GM18868 (cell line): ENCODE measurements around the gene MRPL10.
A peak's percentile ranks its signal among the peaks of the same experiment; 100 is the strongest.

Source experiments
- ATAC-seq: cut with Tn5 transposase; IDR thresholded peaks from one replicate; pipeline ENCODE4 v1.9.1; 2021; ENCODE audit warnings: mild to moderate bottlenecking, moderate library complexity; ENCODE audit not compliant: unreplicated experiment

Gene MRPL10

GRCh38 chr17:47831003-47831933 is at the start of gene MRPL10, which contains the start of gene LRRC46:
Gene MRPL10, minus strand, starts transcription at chr17:47831541. Its CDS starts 30 bp downstream, at chr17:47831511.
Gene LRRC46, plus strand, starts transcription at chr17:47831670. Its CDS starts 320 bp downstream, at chr17:47831990.
- ATAC-seq, result peak; percentile 85

GRCh38 chr17:47879776-47880454 is 48.6 kb upstream of the MRPL10 start:
- ATAC-seq, result no peak

GRCh38 chr17:47879028-47879585 is 47.8 kb upstream of the MRPL10 start:
- no peak for ATAC-seq

DNA sequence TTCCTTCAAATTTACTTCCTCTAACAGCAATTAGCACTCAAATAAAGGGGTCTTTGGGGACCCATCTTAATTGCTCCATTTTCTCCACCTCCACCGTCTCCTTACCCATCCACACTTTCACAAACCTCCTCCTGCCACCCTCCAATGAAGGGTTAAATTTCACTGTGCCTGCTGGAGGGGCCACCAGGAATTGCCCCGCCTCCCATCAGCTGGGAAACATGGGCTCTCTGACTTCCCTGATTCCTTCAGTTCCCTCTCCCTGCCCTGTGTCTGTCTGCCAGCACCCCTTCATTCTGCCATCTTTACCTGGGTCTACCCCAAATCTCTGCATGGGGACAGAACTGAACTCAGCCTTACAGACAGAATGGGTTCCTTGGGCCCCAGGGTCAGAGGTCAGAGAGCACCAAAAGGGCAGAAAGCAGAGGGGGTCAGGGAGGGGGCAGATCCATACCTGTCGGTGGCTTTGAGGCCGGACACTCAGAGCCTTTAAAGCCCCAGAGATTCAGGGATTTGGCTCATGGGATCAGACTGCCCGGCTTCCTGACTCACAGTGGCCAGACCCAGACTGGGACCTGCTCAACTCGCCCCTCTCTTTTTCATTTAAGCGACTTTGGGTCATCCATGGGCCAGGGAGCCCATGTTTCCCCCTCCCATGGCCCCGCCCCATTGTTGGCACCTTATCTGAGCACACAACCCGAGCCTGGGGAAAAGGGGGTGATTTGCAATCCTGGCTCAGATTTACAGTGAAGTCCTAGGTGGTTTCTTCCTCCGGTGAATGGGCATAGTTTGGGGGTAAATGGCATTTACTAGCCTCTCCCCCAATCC is 47.1 kb upstream of the MRPL10 start:
- ATAC-seq, result no peak

DNA sequence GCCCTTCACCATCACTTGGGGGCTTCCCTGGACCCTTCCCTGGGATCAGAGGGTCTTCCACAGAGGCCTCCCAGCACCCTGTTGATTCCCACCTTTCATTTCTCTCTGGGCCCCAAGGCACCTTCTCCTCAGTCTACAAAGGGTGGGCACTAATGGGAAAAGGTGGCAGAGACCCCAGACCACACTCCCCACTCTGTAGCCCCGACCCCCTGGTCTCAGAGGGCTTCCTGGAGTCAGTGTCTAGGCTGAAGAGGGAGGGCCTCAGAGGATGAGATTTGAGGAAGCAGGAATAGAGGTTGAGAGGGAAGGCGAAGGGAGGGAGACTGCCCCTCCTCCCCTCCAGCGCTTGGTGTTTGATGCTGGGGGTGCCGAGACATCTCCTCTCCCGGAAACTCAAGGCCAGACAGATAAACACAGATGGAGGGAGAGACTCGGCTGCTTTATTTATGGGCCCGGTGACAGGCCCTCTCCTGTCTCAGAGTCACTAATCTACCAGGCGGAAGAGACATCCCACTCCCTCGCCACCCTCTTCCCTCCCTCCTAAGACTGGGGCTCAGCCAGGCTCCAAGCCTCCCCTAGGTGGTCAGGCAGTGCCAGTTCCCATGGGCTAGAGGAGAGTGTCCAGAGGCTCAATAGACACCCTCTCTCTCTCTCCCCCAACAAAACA is 46.2 kb upstream of the MRPL10 start:
- ATAC-seq, result no peak

DNA sequence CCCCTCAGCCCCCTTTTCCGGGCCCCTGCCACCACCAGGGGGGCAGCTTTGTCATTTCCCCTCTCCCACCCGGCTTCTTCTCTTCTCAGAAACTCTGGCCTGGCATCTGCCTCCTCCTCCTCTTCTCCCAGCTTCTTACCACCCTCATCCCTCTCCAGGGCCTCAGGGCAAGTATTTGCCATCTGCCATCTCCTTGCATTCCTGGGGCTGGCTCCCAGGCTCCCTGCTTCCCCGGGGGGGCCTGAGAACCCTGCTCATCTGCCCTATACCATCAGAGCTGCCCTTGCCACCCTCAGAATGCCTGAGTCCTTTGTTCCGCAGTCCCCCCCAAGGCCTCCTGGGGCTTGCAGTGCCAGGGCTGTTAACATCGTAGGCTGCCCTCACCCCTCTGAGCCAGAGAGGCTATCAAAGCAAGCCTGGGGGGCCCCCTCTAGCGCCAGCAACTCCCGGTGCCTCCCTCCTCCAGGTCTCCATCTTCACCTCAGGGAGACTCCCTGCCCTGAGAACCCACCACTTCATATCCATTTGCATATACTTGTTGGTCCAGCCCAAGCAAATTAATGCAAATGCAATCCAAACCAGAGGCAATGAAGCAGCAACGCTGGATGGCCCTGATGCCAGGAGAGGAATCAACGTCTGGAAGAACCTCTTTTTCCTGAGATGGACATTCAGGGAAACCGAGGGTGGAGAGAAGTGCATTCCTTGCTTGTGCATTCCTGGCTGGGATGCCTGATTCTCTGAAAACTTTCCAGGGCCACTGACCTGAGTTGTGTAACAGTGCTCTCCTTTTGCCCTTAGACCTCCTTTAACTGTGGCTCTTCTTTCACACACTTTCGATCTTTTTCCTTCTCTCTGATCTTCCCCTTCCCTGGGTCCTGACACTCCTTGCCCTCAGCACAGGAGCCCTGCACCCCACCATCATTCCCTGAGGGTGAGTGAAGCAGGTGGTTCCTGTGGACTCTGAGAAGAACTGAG is 44.0 kb upstream of the MRPL10 start:
- ATAC-seq, result no peak

- ATAC-seq, result no peak
Measured at GRCh38 chr17:47873200-47874090, 42.1 kb upstream of the MRPL10 start.

- ATAC-seq, result no peak
Measured at GRCh38 chr17:47872651-47873161, 41.4 kb upstream of the MRPL10 start.

DNA sequence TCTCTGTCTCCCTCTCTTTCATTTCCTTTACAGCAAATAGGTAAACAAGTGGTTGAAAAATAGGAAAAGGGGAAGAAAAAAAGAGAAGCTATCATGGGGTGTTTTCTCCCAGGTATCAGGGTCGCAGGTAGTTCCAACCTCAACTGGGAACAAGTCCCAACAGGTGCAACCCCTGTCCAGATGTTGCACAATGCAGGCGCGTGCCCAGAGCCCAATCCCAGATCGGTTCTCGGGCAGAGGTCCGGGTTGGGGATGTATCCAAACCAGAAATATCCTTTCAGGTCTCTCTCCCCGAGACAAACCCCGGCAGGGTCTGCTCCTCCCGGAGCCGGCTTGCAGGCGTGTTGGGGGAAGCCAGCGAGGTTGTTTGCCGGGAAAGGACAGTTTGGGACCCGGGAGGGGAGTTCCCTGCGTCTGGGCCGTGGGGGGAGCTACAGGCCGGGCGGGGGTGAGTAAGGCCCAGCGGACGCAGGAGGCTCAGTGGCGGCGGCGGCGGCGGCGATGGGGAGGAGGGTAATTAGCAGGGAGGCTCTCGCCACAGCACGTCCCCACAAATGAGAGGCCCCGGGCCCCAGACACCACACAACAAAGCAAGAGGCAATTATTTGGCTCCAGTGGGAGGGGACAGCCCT is 40.8 kb upstream of the MRPL10 start:
- ATAC-seq, result no peak

DNA sequence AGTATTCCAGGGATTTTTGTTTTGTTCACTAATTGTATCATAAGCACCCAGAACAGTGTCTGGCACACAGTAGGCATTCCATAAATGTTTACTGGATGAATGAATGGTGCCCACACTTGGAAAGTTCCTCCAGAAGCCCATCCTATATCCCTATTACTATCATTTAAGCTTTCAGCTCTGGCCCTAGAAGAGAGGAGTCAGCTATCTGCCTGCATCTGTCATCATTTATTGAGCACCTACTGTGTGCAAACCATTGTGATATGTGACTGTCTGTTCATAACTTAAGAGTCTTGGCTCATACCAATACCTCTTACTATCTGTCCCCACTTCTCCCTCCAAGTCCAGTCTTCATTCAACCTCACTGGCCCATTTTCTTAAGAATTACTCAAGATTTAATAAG is 39.7 kb upstream of the MRPL10 start:
- ATAC-seq, result no peak

GRCh38 chr17:47870056-47870455 is 38.7 kb upstream of the MRPL10 start:
- ATAC-seq, result no peak

- ATAC-seq, result no peak
Measured at GRCh38 chr17:47869114-47869513, 37.8 kb upstream of the MRPL10 start.

DNA sequence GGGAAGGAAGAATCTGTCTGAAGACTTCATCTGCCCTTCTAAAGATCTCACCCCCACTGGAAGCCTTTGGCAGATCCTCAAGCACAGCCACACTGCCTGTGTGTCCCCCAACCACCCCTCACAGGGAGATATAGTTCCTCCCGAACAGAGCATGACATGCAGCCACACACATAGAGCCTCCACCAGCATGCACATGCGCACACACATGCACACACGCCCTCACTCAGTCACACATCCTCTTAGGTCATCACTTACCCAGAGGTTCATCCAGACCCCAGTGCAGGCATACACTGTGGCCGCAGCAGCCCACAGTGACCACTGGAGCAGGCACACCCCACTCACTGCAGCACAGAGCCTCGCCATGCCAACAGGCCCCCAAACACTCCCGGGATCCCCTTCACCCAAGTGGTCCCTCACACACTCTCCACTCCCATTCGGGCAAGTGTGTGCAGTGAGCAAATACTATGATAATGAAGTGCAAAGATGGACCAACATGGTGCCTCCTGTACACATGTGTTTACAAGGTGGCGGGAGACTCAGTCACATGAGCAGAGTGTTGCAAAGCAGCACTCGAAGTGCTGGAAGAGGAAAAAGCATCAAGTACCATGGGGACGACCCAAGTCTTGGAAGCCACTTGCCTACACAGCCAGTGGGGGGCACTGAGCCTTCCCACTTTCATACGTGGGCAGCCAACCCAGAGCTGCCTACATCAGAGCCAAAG is 36.6 kb upstream of the MRPL10 start:
- ATAC-seq, result no peak

DNA sequence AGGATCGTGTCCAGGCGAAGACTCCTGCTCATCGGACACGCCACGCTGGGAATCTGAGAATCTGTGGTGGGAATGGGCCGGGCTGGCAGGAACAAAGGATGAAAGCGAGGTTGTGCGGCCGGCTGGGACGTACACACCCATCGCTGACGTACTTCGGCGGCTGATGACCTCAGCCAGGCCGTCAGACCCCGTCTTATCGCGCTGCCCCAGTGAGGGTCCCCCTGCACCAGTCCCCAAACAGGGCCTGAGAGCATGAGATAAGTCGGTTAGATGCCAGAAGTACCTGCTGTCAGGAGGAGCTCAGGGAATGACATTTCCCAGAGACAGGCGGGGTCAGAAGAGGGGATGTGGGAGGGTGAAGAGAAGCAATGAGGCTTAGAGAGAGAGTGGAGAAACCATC is 35.6 kb upstream of the MRPL10 start:
- ATAC-seq, result no peak

DNA sequence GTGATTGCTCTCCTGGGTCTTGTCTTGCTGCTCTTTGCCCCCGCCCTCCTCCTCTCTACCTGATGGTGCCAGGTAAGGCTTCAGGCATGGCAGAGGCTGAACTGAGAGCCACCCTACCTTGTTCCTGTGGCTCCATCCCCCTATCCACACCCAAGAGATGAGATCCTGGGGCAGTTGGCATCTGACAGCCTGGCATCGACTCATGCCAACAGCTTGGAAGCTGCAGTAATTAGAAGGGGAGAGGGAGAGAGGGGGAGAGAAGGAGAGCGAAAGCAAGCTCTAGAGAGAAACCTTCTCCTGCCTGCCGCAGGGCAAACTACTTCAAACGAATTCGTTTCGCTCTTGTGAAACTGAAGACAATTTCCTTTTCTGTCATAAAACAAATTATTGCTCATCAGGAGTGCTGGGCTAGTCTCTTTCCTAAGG is 33.5 kb upstream of the MRPL10 start:
- ATAC-seq, result no peak

GRCh38 chr17:47862621-47863440 is 31.5 kb upstream of the MRPL10 start:
- no peak for ATAC-seq
